ENCODE measurements around the gene RING1.

DNA sequence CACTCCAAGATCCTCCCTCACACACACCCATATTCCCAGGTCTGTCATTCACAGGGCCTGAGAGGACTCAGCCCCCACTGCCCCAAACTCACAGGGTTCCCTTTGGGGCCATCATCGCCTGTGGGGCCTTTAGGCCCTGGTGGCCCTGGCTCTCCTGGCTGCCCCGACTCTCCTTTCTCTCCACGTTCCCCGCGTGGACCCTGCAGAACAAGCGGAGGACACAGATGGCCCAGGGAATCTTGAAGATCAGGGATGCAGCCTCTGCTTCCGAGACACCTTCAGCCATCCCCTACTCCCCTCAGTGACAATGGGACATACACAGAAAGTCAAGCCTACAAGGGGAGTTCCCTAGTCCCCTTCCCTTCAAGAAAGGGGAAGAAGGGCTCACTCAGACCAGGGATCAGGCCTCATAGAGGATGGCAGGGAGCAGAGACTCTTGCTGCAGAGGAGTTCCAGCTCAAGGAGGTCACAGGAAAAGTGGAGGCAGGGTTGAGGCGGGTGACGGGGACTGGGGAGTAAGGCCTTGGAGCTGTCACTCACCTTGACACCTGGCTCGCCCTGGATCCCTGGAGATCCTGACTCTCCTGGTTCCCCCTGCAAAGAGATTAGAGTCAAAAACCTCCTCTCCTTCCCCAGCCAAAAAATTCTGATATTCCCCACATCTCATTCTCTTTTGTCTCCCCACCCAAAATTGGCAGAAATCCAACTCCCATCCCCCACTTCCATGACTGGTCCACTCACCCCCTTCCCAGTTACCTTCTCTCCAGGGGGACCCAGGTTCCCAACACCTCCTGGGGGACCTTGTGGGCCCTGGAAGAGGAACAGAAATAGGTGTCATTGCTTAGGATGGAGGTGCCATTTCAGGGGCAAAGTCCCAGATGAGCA lies 38.8 kb upstream of the RING1 start:
- TF ChIP-seq POLR2AphosphoS5 (IDR thresholded peaks at IDR 0.05) (no peak), POLR2A (IDR thresholded peaks at IDR 0.05; ENCODE audit: low read depth) (no peak)
